GM23248 (cell line): ENCODE measurements around the gene CFAP58. TPM values are rescaled to one million over a fixed set of nuclear protein-coding genes. Genes with fewer than 3 reads are reported as not detected.
A peak's percentile ranks its signal among the peaks of the same experiment; 100 is the strongest.

ENCODE experiments used
- DNase-seq: peaks from one replicate; pipeline ENCODE4 v3.0.0-alpha.2; 2015
- H2AFZ ChIP-seq: fragments of 200-600 bp; sonication (generic); 2 replicates; pipeline ENCODE4 v1.6.1; 2016; ENCODE audit warnings: antibody characterized with exemption
- H3F3A ChIP-seq: fragments of 200-600 bp; sonication (generic); 2 replicates; pipeline ENCODE4 v1.6.1; 2016; ENCODE audit warnings: mild to moderate bottlenecking, antibody characterized with exemption, mixed run types; ENCODE audit not compliant: insufficient read depth
- H3K27ac ChIP-seq: fragments of 200-600 bp; sonication (generic); 2 replicates; pipeline ENCODE4 v1.5.1; 2016; ENCODE audit warnings: mild to moderate bottlenecking
- H3K27me3 ChIP-seq: fragments of 200-600 bp; sonication (generic); replicated peaks from 2 replicates; pipeline ENCODE4 v1.6.1; 2016; ENCODE audit warnings: mild to moderate bottlenecking; ENCODE audit not compliant: insufficient read depth
- H3K36me3 ChIP-seq: fragments of 200-600 bp; sonication (generic); 2 replicates; pipeline ENCODE4 v1.6.1; 2016; ENCODE audit warnings: low read depth, mild to moderate bottlenecking
- H3K4me1 ChIP-seq: fragments of 200-600 bp; sonication (generic); 2 replicates; pipeline ENCODE4 v1.6.1; 2016; ENCODE audit warnings: mild to moderate bottlenecking; ENCODE audit not compliant: insufficient read depth
- H3K4me2 ChIP-seq: fragments of 200-600 bp; sonication (generic); one replicate; pipeline ENCODE4 v1.6.1; 2016; ENCODE audit warnings: mild to moderate bottlenecking; ENCODE audit not compliant: unreplicated experiment
- H3K4me3 ChIP-seq: fragments of 200-600 bp; sonication (generic); 2 replicates; pipeline ENCODE4 v1.5.1; 2016; ENCODE audit warnings: mild to moderate bottlenecking
- H3K79me2 ChIP-seq: fragments of 200-600 bp; sonication (generic); 2 replicates; pipeline ENCODE4 v1.6.1; 2016; ENCODE audit warnings: mild to moderate bottlenecking; ENCODE audit not compliant: insufficient read depth
- H3K9ac ChIP-seq: fragments of 200-600 bp; sonication (generic); 2 replicates; pipeline ENCODE4 v1.6.1; 2016; ENCODE audit warnings: mild to moderate bottlenecking
- H3K9me2 ChIP-seq: fragments of 200-600 bp; sonication (generic); 2 replicates; pipeline ENCODE4 v1.6.1; 2016; ENCODE audit warnings: mixed run types, mild to moderate bottlenecking, moderate library complexity; ENCODE audit not compliant: insufficient read depth
- H3K9me3 ChIP-seq: fragments of 200-600 bp; sonication (generic); one replicate; pipeline ENCODE4 v1.6.1; 2017; ENCODE audit warnings: low read depth
- H4K20me1 ChIP-seq: fragments of 200-600 bp; sonication (generic); 2 replicates; pipeline ENCODE4 v1.6.0; 2016; ENCODE audit not compliant: insufficient read depth
- EZH2 ChIP-seq: fragments of 200-600 bp; sonication (generic); IDR thresholded peaks from 2 replicates; pipeline ENCODE4 v1.6.1; 2018; ENCODE audit warnings: antibody characterized with exemption, mild to moderate bottlenecking; ENCODE audit not compliant: insufficient read depth, poor library complexity, severe bottlenecking
- EZH2phosphoT487 ChIP-seq: fragments of 200-600 bp; sonication (generic); IDR thresholded peaks from 2 replicates; pipeline ENCODE4 v1.6.1; 2018; ENCODE audit warnings: antibody characterized with exemption, moderate library complexity, mild to moderate bottlenecking, low read depth; ENCODE audit not compliant: insufficient read depth
- WGBS, 2 experiments: methylation state at CpG; one replicate each; pipeline ENCODE4 v1.1.6; 2015 to 2017; ENCODE audit warnings: low lambda C conversion rate in 2 of 2, low coverage in 1 of 2; ENCODE audit errors: missing lambda C conversion rate in 2 of 2; 5-methylcytosine and 5-hydroxymethylcytosine counted together
- in situ Hi-C: fragments of 300-500 bp; cut with MboI; formaldehyde crosslinking; loops from 2 replicates; pipeline ENCODE4 v1.15.0; 2020
- polyA plus RNA-seq: library from polyadenylated mRNA; unstranded; fragments of >200 nt; fragmentation: Nextera tagmentation; extraction: Ambion mirVana; gene quantifications from 2 replicates; pipeline ENCODE4 v1.2.1, GENCODE V29; 2016
- total RNA-seq: library from RNA; depleted of rRNA; stranded (reverse); fragments of >200 nt; shearing (Covaris generic); gene quantifications from 2 replicates; pipeline ENCODE4 v1.2.3, GENCODE V29; 2014

Gene CFAP58
- total and polyA plus RNA-seq, 2 experiments from 2014 or later = 0.22 to 0.30 TPM

DNA sequence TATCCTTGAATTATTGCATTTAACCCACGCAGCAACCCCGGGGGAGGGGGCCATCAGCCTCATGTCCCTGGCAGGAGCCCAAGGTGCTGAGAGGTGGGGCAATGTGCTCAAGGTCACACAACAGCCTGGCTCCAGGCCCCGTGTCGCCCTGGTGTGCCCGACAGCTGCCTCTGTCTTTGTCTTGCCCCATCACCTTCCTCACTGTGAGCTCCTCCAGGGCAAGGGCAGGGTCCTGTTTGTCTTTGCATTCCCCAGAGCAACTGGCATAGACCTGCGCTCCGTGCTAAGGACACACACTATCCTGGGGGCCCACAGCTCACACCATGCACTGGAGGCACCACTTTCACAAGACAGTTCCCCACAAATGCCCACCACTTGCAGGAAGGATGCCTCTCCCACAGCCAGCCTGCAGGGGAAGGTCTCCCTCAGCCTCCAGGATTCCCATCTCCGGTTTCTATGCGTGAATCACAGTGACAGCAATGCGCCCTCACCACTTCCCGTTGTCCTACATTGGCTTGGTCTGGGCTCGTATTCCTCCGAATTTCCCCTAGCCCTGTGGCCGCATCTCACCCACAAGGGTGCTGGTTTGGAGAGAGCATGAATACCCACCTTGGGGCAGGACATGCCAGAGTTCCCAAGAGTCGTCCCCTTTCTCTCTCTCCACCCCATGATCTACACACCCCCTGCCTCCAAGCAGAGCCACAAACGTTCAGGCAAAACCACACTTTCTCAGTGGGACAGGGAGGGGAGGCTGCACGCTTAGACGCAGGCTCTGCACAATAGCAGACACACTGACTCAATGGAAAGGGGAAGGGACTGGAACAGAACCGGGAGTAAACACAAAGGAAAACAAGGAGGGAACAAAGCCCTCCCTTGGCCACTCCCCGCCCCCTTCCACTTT lies 25.6 kb upstream of the CFAP58 start:
- peak overlapping the region; percentile 100 for H3K27ac ChIP-seq
- peaks cover 59% of the 10 kb centered on the region for H3F3A ChIP-seq
- no peaks in the 10 kb centered on the region for H3K27me3 ChIP-seq
- peak; percentile 93 for DNase-seq
- in situ Hi-C loops = no loop called here
- no peaks in the 10 kb centered on the region for H3K9me3 ChIP-seq
- no peaks in the 10 kb centered on the region for H4K20me1 ChIP-seq
- no peak for TF ChIP-seq EZH2phosphoT487
- TF ChIP-seq EZH2 = no peak
- whole genome bisulfite sequencing, 2 experiments = 27 to 31% methylated on average over 20 of the region's 20 CpGs
- no peak overlapping the region for H2AFZ ChIP-seq
- H3K79me2 ChIP-seq = peaks cover 74% of the 10 kb centered on the region
- peak overlapping the region; percentile 99 for H3K9ac ChIP-seq
- peak overlapping the region; percentile 66 for H3K4me3 ChIP-seq
- peak overlapping the region; percentile 95 for H3K4me2 ChIP-seq
- H3K9me2 ChIP-seq = no peaks in the 10 kb centered on the region
- H3K4me1 ChIP-seq = peaks cover 61% of the 10 kb centered on the region
- no peaks in the 10 kb centered on the region for H3K36me3 ChIP-seq

DNA sequence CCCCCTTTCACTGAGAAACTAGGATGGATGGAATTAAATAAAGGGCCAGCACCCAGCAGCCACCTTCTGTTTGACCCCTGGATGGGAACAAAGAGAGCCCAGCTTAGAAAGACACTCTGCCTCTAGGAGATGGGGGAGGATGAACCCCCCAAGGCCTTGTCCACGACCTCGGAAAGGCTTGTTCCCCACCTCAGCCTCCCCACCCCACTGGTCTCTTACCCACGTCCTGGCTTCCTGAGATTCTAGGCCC lies 25.1 kb upstream of the CFAP58 start:
- peak overlapping the region; percentile 95 for H3K4me2 ChIP-seq
- peak overlapping the region; percentile 100 for H3K27ac ChIP-seq
- peak overlapping the region; percentile 99 for H3K9ac ChIP-seq
- in situ Hi-C loops = no loop called here
- H3K27me3 ChIP-seq = no peaks in the 10 kb centered on the region
- H3K79me2 ChIP-seq = peaks cover 74% of the 10 kb centered on the region
- no peaks in the 10 kb centered on the region for H3K9me3 ChIP-seq
- H3K4me1 ChIP-seq = peaks cover 64% of the 10 kb centered on the region
- H2AFZ ChIP-seq = no peak overlapping the region
- H3K4me3 ChIP-seq = peak overlapping the region; percentile 66
- 23 to 35% methylated on average over 3 of the region's 3 CpGs for WGBS, 2 experiments
- no peaks in the 10 kb centered on the region for H3K36me3 ChIP-seq
- TF ChIP-seq EZH2phosphoT487 = no peak
- no peak for TF ChIP-seq EZH2
- peaks cover 60% of the 10 kb centered on the region for H3F3A ChIP-seq
- DNase-seq = no peak
- no peaks in the 10 kb centered on the region for H3K9me2 ChIP-seq
- H4K20me1 ChIP-seq = no peaks in the 10 kb centered on the region

GRCh38 chr10:104328896-104329710 lies 24.5 kb upstream of the CFAP58 start:
- in situ Hi-C loops = no loop called here
- Histone ChIP-seq H3K9ac (peak overlapping the region; percentile 99), H4K20me1 (no peaks in the 10 kb centered on the region), H3K27ac (peak overlapping the region; percentile 100), H3K9me2 (no peaks in the 10 kb centered on the region), H3K4me2 (peak overlapping the region; percentile 95), H3K79me2 (peaks cover 74% of the 10 kb centered on the region), H3K27me3 (no peaks in the 10 kb centered on the region), H3F3A (peaks cover 60% of the 10 kb centered on the region), H3K9me3 (no peaks in the 10 kb centered on the region), H2AFZ (no peak overlapping the region), H3K36me3 (no peaks in the 10 kb centered on the region), H3K4me3 (peak overlapping the region; percentile 66), H3K4me1 (peaks cover 64% of the 10 kb centered on the region)
- DNase-seq = peak; percentile 98
- no peak for TF ChIP-seq EZH2
- no peak for TF ChIP-seq EZH2phosphoT487
- 4 to 5% methylated on average over 12 to 15 of the region's 15 CpGs for WGBS, 2 experiments

DNA sequence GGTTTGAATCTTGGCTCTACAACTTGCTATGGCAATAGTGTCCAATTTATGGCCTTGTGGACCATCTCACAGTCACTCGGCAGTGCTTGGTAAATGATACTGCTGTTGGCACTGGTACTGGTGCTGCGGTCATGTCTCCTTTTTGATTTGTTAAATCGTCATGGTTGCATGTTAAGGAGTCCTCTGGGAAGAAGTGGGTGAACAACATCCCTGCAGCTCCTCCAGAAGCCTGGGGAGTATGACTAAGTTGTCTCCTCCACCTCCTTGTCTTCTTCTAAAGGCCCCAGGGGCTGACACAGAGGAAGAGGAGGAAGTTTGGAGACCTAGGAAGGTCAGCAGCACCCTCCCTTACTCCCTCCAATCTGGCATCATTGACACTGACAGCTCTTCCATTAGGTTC lies 23.9 kb upstream of the CFAP58 start:
- 2 to 6% methylated on average over 3 of the region's 3 CpGs for WGBS, 2 experiments
- no peaks in the 10 kb centered on the region for H3K36me3 ChIP-seq
- peak overlapping the region; percentile 95 for H3K4me2 ChIP-seq
- no peak overlapping the region for H2AFZ ChIP-seq
- peak overlapping the region; percentile 99 for H3K9ac ChIP-seq
- peak; percentile 96 for DNase-seq
- no peaks in the 10 kb centered on the region for H3K9me3 ChIP-seq
- TF ChIP-seq EZH2 (no peak), EZH2phosphoT487 (no peak)
- H3K4me1 ChIP-seq = peaks cover 64% of the 10 kb centered on the region
- no peaks in the 10 kb centered on the region for H3K27me3 ChIP-seq
- H3K4me3 ChIP-seq = peak overlapping the region; percentile 38
- H3K79me2 ChIP-seq = peaks cover 74% of the 10 kb centered on the region
- peak overlapping the region; percentile 100 for H3K27ac ChIP-seq
- peaks cover 60% of the 10 kb centered on the region for H3F3A ChIP-seq
- in situ Hi-C loops = no loop called here
- no peaks in the 10 kb centered on the region for H3K9me2 ChIP-seq
- no peaks in the 10 kb centered on the region for H4K20me1 ChIP-seq
